Bronchial epithelial cell (primary cell): Measurements from ENCODE around the gene MAPKAPK3. TPM values are rescaled to one million over a fixed set of nuclear protein-coding genes. Genes with fewer than 3 reads are reported as not detected.

Experiments
- DNase-seq: peaks from one replicate; pipeline ENCODE4 v3.0.0-alpha.2; 2010; ENCODE audit warnings: low read depth
- FAIRE-seq: peaks from 2 replicates; lab custom pipeline; 2011; peaks lifted over from hg19 to GRCh38; lab: Jason Lieb, UNC
- H3K27me3 ChIP-seq: 2 replicates; pipeline ENCODE4 v1.5.1; 2011; ENCODE audit warnings: low read length; ENCODE audit not compliant: control insufficient read depth, insufficient read depth
- H3K36me3 ChIP-seq: 2 replicates; pipeline ENCODE4 v1.5.1; 2011; ENCODE audit warnings: low read length; ENCODE audit not compliant: control insufficient read depth, insufficient read depth
- H3K4me3 ChIP-seq: 2 replicates; pipeline ENCODE4 v1.5.1; 2011; ENCODE audit warnings: mild to moderate bottlenecking, low read depth, low read length, control low read depth
- total RNA-seq: library from RNA; depleted of rRNA; stranded (reverse); fragments of >200 nt; gene quantifications from 2 replicates; pipeline ENCODE4 v1.2.1, GENCODE V29; 2014
- TF ChIP-seq, protein P1 (sequence below): IDR thresholded peaks from 2 replicates; pipeline ENCODE4 v1.5.1; 2011; ENCODE audit warnings: mild to moderate bottlenecking, moderate library complexity, low read length, control low read depth, inconsistent platforms; ENCODE audit not compliant: insufficient read depth, severe bottlenecking

Gene MAPKAPK3
- total RNA-seq, 1 donor from 2014 or later, result 47.1 TPM

DNA sequence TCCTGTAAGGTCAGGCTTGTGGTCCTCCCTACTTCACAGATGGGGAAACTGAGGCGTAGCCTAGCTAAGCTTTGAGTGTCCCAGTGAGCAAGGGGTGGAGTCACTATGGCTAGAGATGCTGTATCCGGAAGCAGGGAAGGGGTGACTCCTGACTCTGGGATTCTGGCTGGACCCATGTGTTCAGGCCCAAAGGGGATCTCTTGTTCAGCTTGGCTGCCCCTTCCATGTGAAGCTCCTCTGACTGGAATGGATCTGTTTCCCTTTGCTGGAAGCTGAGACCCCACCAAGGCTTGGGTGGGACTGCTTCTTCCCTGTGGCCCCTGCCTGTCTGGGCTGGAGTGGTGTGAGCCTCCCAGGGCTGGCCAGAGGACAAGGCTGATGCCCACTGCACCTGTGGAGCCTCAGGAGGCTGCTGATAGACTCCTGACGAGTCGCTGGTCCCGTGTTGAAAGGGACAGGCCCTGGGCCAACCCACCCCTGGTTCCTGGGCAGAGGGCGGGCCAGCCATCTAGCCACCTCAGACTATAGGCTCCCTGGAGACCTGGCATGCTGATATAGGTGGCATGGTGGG is 1.0 kb downstream of the MAPKAPK3 start:
- no peak for DNase-seq
- H3K27me3 ChIP-seq, result no peaks in the 10 kb centered on the region
- no peak for FAIRE-seq
- H3K4me3 ChIP-seq, result peak overlapping the region; percentile 87
- TF ChIP-seq, protein P1, sequence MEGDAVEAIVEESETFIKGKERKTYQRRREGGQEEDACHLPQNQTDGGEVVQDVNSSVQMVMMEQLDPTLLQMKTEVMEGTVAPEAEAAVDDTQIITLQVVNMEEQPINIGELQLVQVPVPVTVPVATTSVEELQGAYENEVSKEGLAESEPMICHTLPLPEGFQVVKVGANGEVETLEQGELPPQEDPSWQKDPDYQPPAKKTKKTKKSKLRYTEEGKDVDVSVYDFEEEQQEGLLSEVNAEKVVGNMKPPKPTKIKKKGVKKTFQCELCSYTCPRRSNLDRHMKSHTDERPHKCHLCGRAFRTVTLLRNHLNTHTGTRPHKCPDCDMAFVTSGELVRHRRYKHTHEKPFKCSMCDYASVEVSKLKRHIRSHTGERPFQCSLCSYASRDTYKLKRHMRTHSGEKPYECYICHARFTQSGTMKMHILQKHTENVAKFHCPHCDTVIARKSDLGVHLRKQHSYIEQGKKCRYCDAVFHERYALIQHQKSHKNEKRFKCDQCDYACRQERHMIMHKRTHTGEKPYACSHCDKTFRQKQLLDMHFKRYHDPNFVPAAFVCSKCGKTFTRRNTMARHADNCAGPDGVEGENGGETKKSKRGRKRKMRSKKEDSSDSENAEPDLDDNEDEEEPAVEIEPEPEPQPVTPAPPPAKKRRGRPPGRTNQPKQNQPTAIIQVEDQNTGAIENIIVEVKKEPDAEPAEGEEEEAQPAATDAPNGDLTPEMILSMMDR, result no peak
- H3K36me3 ChIP-seq, result no peaks in the 10 kb centered on the region

DNA sequence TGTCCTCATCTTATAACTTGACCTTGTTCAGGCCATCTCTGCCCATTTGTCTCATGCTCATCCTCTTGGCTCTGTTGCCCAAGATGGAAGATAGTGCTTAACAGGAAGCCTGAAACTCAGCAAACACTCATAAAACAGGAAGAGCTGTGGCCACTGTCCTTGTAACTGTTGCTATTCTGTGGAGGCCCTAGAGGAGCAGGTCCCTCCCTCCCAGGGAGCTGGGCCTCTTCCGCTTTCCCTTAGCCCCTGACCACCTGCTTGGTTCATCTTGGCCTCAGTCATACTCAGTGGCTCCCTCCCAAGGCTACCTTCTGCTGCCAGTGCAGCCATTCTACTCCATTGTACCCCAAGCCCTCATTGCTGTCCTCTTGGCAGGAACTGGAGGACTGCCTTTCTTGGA is 3.5 kb downstream of the MAPKAPK3 start:
- no peak for DNase-seq
- Histone ChIP-seq H3K36me3 (no peaks in the 10 kb centered on the region), H3K27me3 (no peaks in the 10 kb centered on the region), H3K4me3 (no peak overlapping the region)
- TF ChIP-seq, protein P1, result no peak
- FAIRE-seq, result no peak

DNA sequence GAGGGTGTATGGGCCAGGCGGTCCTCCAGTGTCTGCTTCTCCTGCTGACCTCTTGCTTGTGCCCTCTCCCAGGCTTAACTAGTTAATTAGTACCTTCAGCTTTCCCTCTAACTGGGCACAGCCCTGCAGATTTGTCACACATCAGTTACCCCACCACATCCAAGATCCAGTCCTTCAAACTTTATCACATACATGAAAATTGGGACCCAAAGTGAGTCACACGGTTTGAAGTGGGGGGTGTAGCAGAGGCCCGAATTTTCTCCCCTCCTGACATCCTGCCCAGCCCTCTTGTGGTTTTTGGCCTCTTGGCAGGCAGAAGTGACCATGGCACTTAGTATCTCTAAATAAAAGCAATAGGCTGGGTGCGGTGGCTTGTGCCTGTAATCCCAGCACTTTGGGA is 3.9 kb downstream of the MAPKAPK3 start:
- no peak for FAIRE-seq
- H3K27me3 ChIP-seq, result no peaks in the 10 kb centered on the region
- TF ChIP-seq, protein P1, result no peak
- no peak overlapping the region for H3K4me3 ChIP-seq
- no peaks in the 10 kb centered on the region for H3K36me3 ChIP-seq
- no peak for DNase-seq

DNA sequence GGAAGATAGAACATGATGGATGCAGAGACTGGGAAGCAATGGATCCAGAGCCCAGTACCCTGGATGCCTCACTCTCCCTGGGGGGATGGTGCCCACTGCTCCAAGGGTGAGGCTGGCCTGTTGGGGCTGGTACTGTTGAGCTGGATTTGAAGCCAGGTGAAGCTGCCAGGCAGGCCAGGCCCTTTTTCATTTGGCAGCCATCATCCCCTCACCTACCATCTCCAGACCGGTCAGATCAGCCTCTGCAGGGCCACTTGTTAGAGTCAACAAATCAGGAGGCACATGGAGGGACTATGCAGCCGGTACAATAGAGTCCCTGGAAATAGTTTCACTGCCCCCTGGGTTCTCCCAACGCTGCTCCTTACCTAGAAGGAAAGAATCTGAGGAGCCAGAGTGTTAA is 5.9 kb downstream of the MAPKAPK3 start:
- no peak for DNase-seq
- Histone ChIP-seq H3K27me3 (no peaks in the 10 kb centered on the region), H3K4me3 (no peak overlapping the region), H3K36me3 (no peaks in the 10 kb centered on the region)
- no peak for FAIRE-seq
- TF ChIP-seq, protein P1, result no peak

DNA sequence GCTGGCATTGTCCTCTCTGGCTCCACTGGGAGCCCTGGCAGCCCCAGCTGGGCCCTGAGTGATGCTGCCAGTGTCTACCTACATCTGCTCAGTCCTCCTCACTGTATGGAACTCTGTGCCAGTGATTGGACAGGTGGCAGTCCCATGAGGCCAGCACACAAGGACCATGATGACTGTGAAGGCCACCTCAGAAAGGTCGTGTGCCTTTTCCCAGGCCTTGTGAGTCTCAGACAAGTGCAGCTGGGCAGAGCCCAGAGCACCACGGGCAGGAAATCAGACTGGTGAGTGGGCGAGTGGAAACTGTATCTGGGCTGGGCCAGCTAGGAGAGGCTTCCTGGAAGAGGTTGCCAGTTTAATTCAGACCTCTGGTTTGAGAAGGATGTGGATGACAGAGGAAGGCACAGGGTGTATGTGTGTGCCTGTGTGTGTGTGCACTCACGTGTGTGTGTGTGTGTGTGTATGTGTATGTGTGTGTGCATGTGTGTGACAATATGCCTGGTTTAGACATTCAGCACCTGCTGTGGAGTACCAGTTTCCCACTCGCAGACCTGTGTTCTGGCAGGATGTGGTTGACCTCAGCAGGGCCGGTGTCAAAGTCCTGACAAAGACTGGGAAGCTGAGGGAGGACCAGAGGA is 7.0 kb downstream of the MAPKAPK3 start:
- no peak overlapping the region for H3K4me3 ChIP-seq
- DNase-seq (no peak), FAIRE-seq (no peak)

More for the DNA sequence above, 7.0 kb downstream of the MAPKAPK3 start:
- TF ChIP-seq, protein P1, result no peak
- Histone ChIP-seq H3K36me3 (no peaks in the 10 kb centered on the region), H3K27me3 (no peaks in the 10 kb centered on the region)
